ENCODE measurements around the gene HOXC9.
A peak's percentile ranks its signal among the peaks of the same experiment; 100 is the strongest.

The HOXC9 gene

DNA sequence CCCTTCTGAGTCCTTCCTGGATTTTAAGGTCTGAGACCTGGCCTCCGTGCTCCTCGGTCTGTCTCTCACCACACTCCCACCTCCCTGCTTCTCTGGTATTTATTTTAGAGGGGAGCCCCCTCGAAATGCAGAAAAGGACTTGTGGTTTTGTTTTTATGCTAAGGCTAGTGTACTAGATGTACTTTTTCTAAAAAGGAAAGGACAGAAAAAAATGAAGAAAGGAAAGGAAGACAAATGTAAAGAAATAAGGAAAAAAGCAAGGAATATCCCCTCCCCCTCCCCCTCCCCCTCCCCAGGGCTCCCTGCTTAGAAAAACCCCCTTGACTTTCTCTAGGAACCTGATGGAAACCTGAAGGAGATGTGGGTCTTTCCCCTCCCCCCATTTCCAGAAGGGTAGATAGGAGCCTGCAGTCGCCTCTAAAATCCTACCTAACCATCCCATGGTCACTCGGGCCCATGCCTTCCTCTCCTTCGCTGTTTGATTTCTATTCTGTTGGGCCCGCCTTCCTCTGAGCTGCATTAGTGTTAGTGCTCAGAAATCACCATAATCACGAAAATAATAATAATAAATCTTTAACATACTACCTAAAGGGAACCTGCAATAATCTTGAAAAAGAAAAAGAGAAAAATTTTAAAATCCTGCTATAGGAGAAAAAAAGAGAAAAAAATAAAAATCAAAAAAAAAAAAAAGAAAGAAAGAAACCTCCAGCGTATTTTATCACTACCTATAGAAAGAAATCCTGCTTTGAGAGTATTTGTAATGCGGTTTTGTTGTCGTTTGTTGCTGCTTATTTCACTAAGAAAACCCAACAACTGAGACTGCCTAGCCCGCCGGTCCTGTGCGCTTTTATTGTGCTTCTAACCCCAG lies 11.9 kb downstream of the HOXC9 start:
- Histone ChIP-seq H3K9me2 (ENCODE audit: low read depth, low read length) (no peaks in the 10 kb centered on the region), H4K20me1 (ENCODE audit: insufficient read depth, low read length) (no peaks in the 10 kb centered on the region), H3K27me3 (ENCODE audit: insufficient read depth, low read length) (peaks cover 10% of the 10 kb centered on the region; the same call in 1 of the 2 replicates), H3F3A (ENCODE audit: insufficient read depth, low read length) (no peaks in the 10 kb centered on the region), H3K79me2 (ENCODE audit: insufficient read depth, low read length) (no peaks in the 10 kb centered on the region), H3K9me3 (ENCODE audit: low read length) (no peaks in the 10 kb centered on the region), H3K36me3 (ENCODE audit: insufficient read depth, low read length) (no peaks in the 10 kb centered on the region), H3K27ac (ENCODE audit: low read depth, low read length, poor library complexity, severe bottlenecking) (no peak overlapping the region), H3K4me3 (ENCODE audit: low read depth, low read length, poor library complexity, severe bottlenecking) (no peak overlapping the region), H2AFZ (ENCODE audit: low read length) (no peak overlapping the region), H3K4me1 (ENCODE audit: insufficient read depth, low read length, severe bottlenecking) (peaks cover under 1% of the 10 kb centered on the region), H3K4me2 (ENCODE audit: low read length) (no peak overlapping the region), H3K9ac (ENCODE audit: low read length) (no peak overlapping the region)
- no peak for TF ChIP-seq EZH2 (IDR thresholded peaks at IDR 0.05; ENCODE audit: borderline replicate concordance, low read length)
- TF ChIP-seq, protein P1, sequence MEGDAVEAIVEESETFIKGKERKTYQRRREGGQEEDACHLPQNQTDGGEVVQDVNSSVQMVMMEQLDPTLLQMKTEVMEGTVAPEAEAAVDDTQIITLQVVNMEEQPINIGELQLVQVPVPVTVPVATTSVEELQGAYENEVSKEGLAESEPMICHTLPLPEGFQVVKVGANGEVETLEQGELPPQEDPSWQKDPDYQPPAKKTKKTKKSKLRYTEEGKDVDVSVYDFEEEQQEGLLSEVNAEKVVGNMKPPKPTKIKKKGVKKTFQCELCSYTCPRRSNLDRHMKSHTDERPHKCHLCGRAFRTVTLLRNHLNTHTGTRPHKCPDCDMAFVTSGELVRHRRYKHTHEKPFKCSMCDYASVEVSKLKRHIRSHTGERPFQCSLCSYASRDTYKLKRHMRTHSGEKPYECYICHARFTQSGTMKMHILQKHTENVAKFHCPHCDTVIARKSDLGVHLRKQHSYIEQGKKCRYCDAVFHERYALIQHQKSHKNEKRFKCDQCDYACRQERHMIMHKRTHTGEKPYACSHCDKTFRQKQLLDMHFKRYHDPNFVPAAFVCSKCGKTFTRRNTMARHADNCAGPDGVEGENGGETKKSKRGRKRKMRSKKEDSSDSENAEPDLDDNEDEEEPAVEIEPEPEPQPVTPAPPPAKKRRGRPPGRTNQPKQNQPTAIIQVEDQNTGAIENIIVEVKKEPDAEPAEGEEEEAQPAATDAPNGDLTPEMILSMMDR (IDR thresholded peaks at IDR 0.05; ENCODE audit: low read length): no peak

DNA sequence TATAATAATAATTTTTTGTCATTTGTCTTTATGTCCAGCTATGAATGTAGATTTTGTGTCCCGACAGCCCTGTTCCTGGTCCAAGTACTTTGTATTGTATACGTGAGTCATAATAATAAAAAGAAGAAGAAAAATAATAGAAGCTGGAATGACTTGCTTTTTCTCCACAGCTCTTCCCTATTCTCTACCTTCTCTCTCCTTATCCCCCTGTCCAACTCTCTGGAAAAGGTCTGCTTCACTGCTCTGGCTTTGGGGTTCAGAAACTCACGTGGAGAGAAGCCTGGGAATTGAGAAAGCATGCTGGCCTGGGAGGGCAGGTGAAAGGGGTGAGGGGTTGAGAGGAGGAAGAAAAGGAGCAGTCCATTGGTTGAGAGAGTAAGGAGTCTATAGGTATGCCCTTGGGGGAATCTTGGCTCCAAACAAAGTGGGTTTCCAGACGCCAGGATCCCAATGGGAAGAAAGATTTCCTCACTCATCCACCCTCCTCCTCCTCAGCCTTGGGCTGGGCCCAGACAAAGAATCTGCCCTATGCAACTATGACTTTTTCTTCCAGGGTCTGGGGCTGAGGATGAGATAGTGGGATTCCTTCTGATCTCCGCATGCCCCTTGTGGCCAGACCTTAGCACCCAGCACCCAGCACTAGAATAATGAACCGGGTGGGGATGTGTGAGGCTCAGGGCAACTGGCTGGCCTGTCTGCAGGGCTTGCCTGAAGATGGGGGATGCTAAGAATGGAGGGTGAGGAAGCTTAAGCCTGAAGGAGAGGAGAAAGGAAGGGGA lies 12.9 kb downstream of the HOXC9 start:
- no peak overlapping the region for H3K4me2 ChIP-seq (ENCODE audit: low read length)
- no peak overlapping the region for H3K9ac ChIP-seq (ENCODE audit: low read length)
- H3K27ac ChIP-seq (ENCODE audit: low read depth, low read length, poor library complexity, severe bottlenecking): no peak overlapping the region
- peaks cover 8% of the 10 kb centered on the region for H3K4me1 ChIP-seq (ENCODE audit: insufficient read depth, low read length, severe bottlenecking)
- no peaks in the 10 kb centered on the region for H4K20me1 ChIP-seq (ENCODE audit: insufficient read depth, low read length)
- no peaks in the 10 kb centered on the region for H3K9me3 ChIP-seq (ENCODE audit: low read length)
- TF ChIP-seq, protein P1 (IDR thresholded peaks at IDR 0.05; ENCODE audit: low read length): 0 out of 2 replicates have a peak, but pooled peaks have one; percentile 27
- TF ChIP-seq EZH2 (IDR thresholded peaks at IDR 0.05; ENCODE audit: borderline replicate concordance, low read length): no peak
- no peaks in the 10 kb centered on the region for H3K79me2 ChIP-seq (ENCODE audit: insufficient read depth, low read length)
- no peaks in the 10 kb centered on the region for H3K9me2 ChIP-seq (ENCODE audit: low read depth, low read length)
- H3F3A ChIP-seq (ENCODE audit: insufficient read depth, low read length): no peaks in the 10 kb centered on the region
- H2AFZ ChIP-seq (ENCODE audit: low read length): no peak overlapping the region
- H3K27me3 ChIP-seq (ENCODE audit: insufficient read depth, low read length): peaks cover 10% of the 10 kb centered on the region; the same call in 1 of the 2 replicates
- H3K36me3 ChIP-seq (ENCODE audit: insufficient read depth, low read length): no peaks in the 10 kb centered on the region
- H3K4me3 ChIP-seq (ENCODE audit: low read depth, low read length, poor library complexity, severe bottlenecking): no peak overlapping the region

DNA sequence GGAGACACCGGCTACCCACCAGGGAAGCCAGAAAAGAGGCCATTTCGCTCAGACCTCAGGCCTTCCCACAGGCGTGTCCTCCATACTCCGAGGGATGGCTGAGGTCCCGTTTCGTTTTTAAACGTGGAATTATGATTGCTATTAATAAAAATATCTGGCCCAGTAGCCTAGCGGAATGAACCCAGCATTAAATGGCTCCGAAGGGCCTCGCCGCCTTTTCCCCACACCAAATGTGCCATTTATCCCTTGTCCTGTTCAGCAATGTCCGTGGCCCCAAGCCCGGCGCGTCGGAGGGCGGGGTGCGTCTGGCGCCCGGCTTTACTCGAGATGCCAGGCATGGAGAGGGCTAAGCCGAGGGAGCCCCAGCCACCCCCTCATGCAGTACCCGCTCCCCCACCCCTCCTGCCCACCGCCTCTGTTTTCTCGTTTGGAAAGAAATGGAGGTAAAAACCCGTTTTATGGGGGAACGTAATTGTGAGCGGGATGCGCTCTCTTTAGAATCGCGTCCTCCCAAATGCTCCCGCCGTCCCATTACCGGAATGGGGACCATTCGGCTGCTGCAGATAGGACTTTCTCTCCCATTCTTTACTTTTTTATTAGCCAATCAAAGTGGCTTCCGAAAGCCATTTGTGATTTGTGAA lies 14.5 kb downstream of the HOXC9 start:
- TF ChIP-seq, protein P1 (IDR thresholded peaks at IDR 0.05; ENCODE audit: low read length): no peak
- no peak for TF ChIP-seq EZH2 (IDR thresholded peaks at IDR 0.05; ENCODE audit: borderline replicate concordance, low read length)
- peaks cover 10% of the 10 kb centered on the region; the same call in 1 of the 2 replicates for H3K27me3 ChIP-seq (ENCODE audit: insufficient read depth, low read length)

More for the DNA sequence above, 14.5 kb downstream of the HOXC9 start:
- Histone ChIP-seq H3K9ac (ENCODE audit: low read length) (no peak overlapping the region), H3K27ac (ENCODE audit: low read depth, low read length, poor library complexity, severe bottlenecking) (no peak overlapping the region), H4K20me1 (ENCODE audit: insufficient read depth, low read length) (no peaks in the 10 kb centered on the region), H2AFZ (ENCODE audit: low read length) (no peak overlapping the region), H3K4me2 (ENCODE audit: low read length) (no peak overlapping the region), H3K9me2 (ENCODE audit: low read depth, low read length) (no peaks in the 10 kb centered on the region), H3F3A (ENCODE audit: insufficient read depth, low read length) (no peaks in the 10 kb centered on the region), H3K4me1 (ENCODE audit: insufficient read depth, low read length, severe bottlenecking) (peaks cover 21% of the 10 kb centered on the region), H3K4me3 (ENCODE audit: low read depth, low read length, poor library complexity, severe bottlenecking) (no peak overlapping the region), H3K79me2 (ENCODE audit: insufficient read depth, low read length) (no peaks in the 10 kb centered on the region), H3K9me3 (ENCODE audit: low read length) (no peaks in the 10 kb centered on the region), H3K36me3 (ENCODE audit: insufficient read depth, low read length) (no peaks in the 10 kb centered on the region)

All from OCI-LY1 (cell line).